Thyroid gland (tissue), 4 donors: ENCODE results near the gene TMEM164.

Source experiments
- CTCF ChIP-seq, 6 experiments: fragments of 200-600 bp in 3 of 6; fragments of 450-650 bp in 3 of 6; sonication (generic) in 3 of 6; IDR thresholded peaks; one replicate each; pipeline ENCODE4 v1.5.1; 2016 to 2019; ENCODE audit warnings: antibody characterized with exemption in 6 of 6, mild to moderate bottlenecking in 2 of 6, inconsistent platforms in 1 of 6, moderate library complexity in 1 of 6
- POLR2A ChIP-seq, 2 donors: fragments of 450-650 bp; IDR thresholded peaks; one replicate each; pipeline ENCODE4 v1.6.1; 2017; ENCODE audit warnings: antibody characterized with exemption in 2 of 2, mild to moderate bottlenecking in 2 of 2, moderate library complexity in 1 of 2

- TF ChIP-seq CTCF (IDR thresholded peaks at IDR 0.05) (no peak), POLR2A (IDR thresholded peaks at IDR 0.05) (no peak)
Measured at GRCh38 chrX:109990582-109991276, 12.2 kb upstream of the TMEM164 start.
